Activated naive CD4-positive, alpha-beta T cell treated with anti-CD3 and anti-CD28 coated beads, Interleukin-2, amount 50 U/mL, for 72 hours (primary cell): ENCODE data around the gene ADGRL3. TPM values are rescaled to one million over a fixed set of nuclear protein-coding genes. Genes with fewer than 3 reads are reported as not detected.
"Not testable (repeated sequence)": the region's sequence is repeated elsewhere in the genome, so short reads cannot be mapped to it uniquely, and the experiment has no call there.

Experiments
- ATAC-seq, 2 donors: fragments of 150-1000 bp; cut with Tn5 transposase; 2 replicates each; pipeline ENCODE4 v1.10.0; 2021; ENCODE audit warnings: mild to moderate bottlenecking in 2 of 2, moderate library complexity in 2 of 2
- DNase-seq, 2 donors: peaks; one replicate each; pipeline ENCODE4 v3.0.0; 2021 to 2022; ENCODE audit warnings: low spot score in 2 of 2
- H3K27ac Mint-ChIP-seq, 2 donors: one replicate each; pipeline ENCODE4 v1.8.0; 2022; ENCODE audit warnings: mild to moderate bottlenecking in 2 of 2, mixed read lengths in 2 of 2
- H3K36me3 Mint-ChIP-seq, 2 donors: one replicate each; pipeline ENCODE4 v1.8.0; 2022; ENCODE audit warnings: mixed read lengths in 2 of 2
- H3K9me3 Mint-ChIP-seq, 2 donors: one replicate each; pipeline ENCODE4 v1.8.0; 2022; ENCODE audit warnings: mixed read lengths in 2 of 2
- total RNA-seq, 2 donors: library from RNA; stranded (reverse); gene quantifications; one replicate each; pipeline ENCODE4 v1.2.3, GENCODE V29; 2022

ADGRL3 gene
- total RNA-seq, 2 donors from 2014 or later = not detected

GRCh38 chr4:61619528-61619927 is 419.4 kb downstream of the ADGRL3 start:
- no peak overlapping the region for H3K27ac Mint-ChIP-seq
- no peaks in the 10 kb centered on the region for H3K36me3 Mint-ChIP-seq
- ATAC-seq (no peak), DNase-seq (no peak)
- peaks cover 4 to 20% of the 10 kb centered on the region in 2 donors for H3K9me3 Mint-ChIP-seq

GRCh38 chr4:61628282-61628681 is 428.2 kb downstream of the ADGRL3 start:
- Mint-ChIP-seq H3K27ac (no peak overlapping the region), H3K9me3 (peaks cover 0 to 10% of the 10 kb centered on the region in 2 donors), H3K36me3 (no peaks in the 10 kb centered on the region)
- no peak for DNase-seq
- ATAC-seq = no peak

GRCh38 chr4:61628727-61629126 is 428.6 kb downstream of the ADGRL3 start:
- H3K27ac Mint-ChIP-seq = no peak overlapping the region
- ATAC-seq = no peak
- H3K36me3 Mint-ChIP-seq = no peaks in the 10 kb centered on the region
- no peak for DNase-seq
- peaks cover 0 to 7% of the 10 kb centered on the region in 2 donors for H3K9me3 Mint-ChIP-seq

- H3K9me3 Mint-ChIP-seq = peaks cover 6 to 7% of the 10 kb centered on the region in 2 donors
- H3K27ac Mint-ChIP-seq = no peak overlapping the region
- ATAC-seq = no peak
- DNase-seq = no peak
- no peaks in the 10 kb centered on the region for H3K36me3 Mint-ChIP-seq
Observed at GRCh38 chr4:61630548-61630947, 430.4 kb downstream of the ADGRL3 start.

GRCh38 chr4:61638591-61638990 is 438.5 kb downstream of the ADGRL3 start:
- no peak for ATAC-seq
- DNase-seq = no peak
- H3K36me3 Mint-ChIP-seq = no peaks in the 10 kb centered on the region

DNA sequence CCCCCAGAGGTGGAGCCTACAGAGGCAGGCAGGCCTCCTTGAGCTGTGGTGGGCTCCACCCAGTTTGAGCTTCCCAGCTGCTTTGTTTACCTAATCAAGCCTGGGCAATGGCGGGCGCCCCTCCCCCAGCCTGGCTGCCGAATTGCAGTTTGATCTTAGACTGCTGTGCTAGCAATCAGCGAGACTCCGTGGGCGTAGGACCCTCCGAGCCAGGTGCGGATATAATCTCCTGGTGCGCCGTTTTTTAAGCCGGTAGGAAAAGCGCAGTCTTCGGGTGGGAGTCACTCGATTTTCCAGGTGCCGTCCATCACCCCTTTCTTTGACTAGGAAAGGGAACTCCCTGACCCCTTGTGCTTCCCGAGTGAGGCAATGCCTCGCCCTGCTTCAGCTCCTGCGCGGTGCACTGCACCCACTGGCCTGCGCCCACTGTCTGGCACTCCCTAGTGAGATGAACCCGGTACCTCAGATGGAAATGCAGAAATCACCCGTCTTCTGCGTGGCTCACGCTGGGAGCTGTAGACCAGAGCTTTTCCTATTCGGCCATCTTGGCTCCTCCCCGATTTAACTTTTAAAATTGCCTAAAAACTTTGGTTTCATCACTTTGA is 446.7 kb downstream of the ADGRL3 start:
- not testable (repeated sequence) for H3K36me3 Mint-ChIP-seq, DNase-seq, H3K9me3 Mint-ChIP-seq, H3K27ac Mint-ChIP-seq, ATAC-seq

More at GRCh38 chr4:61638591-61638990, 438.5 kb downstream of the ADGRL3 start:
- Mint-ChIP-seq H3K27ac (no peak overlapping the region), H3K9me3 (peaks cover 11 to 14% of the 10 kb centered on the region in 2 donors)

GRCh38 chr4:61648264-61648663 is 448.1 kb downstream of the ADGRL3 start:
- no peak overlapping the region for H3K27ac Mint-ChIP-seq
- DNase-seq (no peak), ATAC-seq (no peak)
- H3K36me3 Mint-ChIP-seq = peaks cover 0 to 5% of the 10 kb centered on the region in 2 donors
- peaks cover 5 to 6% of the 10 kb centered on the region in 2 donors for H3K9me3 Mint-ChIP-seq

GRCh38 chr4:61657016-61657415 is 456.9 kb downstream of the ADGRL3 start:
- ATAC-seq = no peak
- DNase-seq = no peak
- Mint-ChIP-seq H3K9me3 (peaks cover 11 to 15% of the 10 kb centered on the region in 2 donors), H3K36me3 (no peaks in the 10 kb centered on the region), H3K27ac (no peak overlapping the region)

- no peak overlapping the region for H3K27ac Mint-ChIP-seq
- ATAC-seq (no peak), DNase-seq (no peak)
- no peaks in the 10 kb centered on the region for H3K36me3 Mint-ChIP-seq
- peaks cover 8 to 12% of the 10 kb centered on the region in 2 donors for H3K9me3 Mint-ChIP-seq
Observed at GRCh38 chr4:61661960-61662359, 461.8 kb downstream of the ADGRL3 start.

DNA sequence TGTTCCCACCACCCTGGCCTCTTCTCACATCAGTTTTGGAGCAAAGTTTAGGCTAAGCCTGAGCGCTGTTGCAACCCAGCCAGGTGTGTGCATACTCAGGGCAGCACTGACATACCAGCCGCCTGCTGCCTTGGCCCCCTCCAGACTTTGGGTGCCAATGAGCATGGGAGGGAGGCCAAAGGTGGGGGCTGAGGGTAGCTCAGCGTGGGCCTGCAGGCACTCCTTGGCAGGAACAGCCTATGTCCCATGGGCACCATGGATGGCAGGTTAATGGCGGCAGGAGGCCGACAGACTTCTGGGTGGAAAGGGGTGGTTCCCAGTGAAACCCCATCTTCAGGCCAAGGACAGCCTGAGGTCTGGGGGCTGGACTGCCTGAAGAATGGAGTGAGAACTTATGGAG is 462.2 kb downstream of the ADGRL3 start:
- peaks cover 8 to 9% of the 10 kb centered on the region in 2 donors for H3K9me3 Mint-ChIP-seq
- no peak for DNase-seq
- no peaks in the 10 kb centered on the region for H3K36me3 Mint-ChIP-seq
- H3K27ac Mint-ChIP-seq = no peak overlapping the region
- ATAC-seq = no peak

DNA sequence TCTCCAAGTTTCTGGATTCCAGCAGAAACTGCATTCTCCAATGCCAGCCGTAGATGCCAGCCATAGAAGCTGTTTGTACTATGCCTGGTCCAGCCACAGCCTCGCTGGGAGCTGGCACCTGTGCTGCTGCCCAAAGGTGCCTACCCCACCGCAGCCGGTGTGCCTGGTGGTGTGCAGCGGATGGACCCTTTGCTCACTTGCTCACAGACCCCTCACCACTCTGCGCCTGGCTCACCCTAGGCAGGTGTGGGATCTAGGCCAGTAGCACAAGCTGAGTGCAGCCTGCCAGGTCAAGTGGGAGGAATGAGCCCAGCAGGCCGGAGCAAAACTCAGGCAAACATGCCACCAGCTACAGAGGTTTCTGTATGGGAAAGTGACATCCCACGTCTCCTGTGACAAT is 463.2 kb downstream of the ADGRL3 start:
- no peaks in the 10 kb centered on the region for H3K36me3 Mint-ChIP-seq
- peaks cover 8 to 9% of the 10 kb centered on the region in 2 donors for H3K9me3 Mint-ChIP-seq
- DNase-seq (no peak), ATAC-seq (no peak)
- H3K27ac Mint-ChIP-seq = no peak overlapping the region

- Mint-ChIP-seq H3K27ac (no peak overlapping the region), H3K9me3 (no peaks in the 10 kb centered on the region), H3K36me3 (no peaks in the 10 kb centered on the region)
- ATAC-seq (no peak), DNase-seq (no peak)
Observed at GRCh38 chr4:61665649-61666048, 465.5 kb downstream of the ADGRL3 start.

DNA sequence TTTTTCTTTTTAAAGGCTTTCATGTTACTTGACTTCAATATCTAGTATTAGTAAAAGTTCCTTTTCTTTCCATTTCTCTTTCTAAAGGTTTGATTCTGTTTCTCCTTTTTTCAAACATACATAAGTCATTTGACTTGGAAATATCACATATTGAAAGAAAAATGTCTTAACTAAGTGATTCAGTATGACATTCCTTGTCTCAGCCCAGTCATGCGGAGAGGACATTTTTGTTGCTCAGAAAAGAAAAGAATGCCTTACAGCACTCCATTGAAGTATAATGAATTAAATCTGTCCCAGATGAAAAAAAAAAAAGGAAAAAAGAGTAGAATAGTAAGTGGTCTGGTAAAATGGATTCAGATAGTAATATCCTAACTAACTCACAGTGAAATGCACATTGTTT is 466.1 kb downstream of the ADGRL3 start:
- Mint-ChIP-seq H3K9me3 (no peaks in the 10 kb centered on the region), H3K27ac (no peak overlapping the region), H3K36me3 (no peaks in the 10 kb centered on the region)
- ATAC-seq (no peak), DNase-seq (no peak)

DNA sequence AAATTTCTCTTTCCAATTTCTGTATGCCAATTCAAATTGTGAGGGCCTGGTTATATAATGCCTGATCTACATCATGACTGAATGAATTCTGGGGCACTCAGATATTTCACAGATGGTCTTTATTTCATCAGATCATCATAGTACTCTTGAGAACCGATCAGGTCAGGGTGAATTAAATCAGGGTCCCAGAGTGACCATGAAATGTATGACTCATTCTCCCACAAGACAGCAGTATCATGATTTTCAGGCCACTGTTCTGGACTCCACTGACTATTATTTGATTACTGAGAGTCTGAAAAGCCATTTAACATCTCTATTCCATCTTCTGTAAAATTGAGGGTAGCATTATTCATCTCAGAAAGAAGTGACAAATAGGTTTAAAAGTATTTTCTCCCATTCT is 471.5 kb downstream of the ADGRL3 start:
- peaks cover 3 to 4% of the 10 kb centered on the region in 2 donors for H3K9me3 Mint-ChIP-seq
- H3K36me3 Mint-ChIP-seq = no peaks in the 10 kb centered on the region
- no peak overlapping the region for H3K27ac Mint-ChIP-seq
- ATAC-seq (no peak), DNase-seq (no peak)

DNA sequence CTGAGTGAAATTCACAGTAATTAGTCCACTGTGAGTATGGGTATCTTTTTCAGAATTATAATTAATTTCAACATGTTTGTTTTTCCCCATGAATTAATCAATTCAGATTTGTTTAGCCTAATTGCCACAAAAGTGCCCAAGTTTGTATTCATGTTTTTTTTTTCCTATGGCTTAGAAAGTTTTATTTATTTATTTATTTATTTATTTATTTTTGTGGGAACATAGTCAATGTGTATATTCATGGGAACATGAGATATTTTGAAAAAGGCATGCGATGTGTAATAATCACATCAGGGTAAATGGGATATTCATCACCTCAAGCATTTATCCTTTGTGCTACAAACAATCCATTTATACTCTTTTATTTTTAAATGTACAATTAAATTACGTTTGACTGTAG is 475.3 kb downstream of the ADGRL3 start:
- DNase-seq = no peak
- ATAC-seq = no peak
- Mint-ChIP-seq H3K27ac (no peak overlapping the region), H3K36me3 (no peaks in the 10 kb centered on the region), H3K9me3 (peaks cover 3 to 4% of the 10 kb centered on the region in 2 donors)

DNA sequence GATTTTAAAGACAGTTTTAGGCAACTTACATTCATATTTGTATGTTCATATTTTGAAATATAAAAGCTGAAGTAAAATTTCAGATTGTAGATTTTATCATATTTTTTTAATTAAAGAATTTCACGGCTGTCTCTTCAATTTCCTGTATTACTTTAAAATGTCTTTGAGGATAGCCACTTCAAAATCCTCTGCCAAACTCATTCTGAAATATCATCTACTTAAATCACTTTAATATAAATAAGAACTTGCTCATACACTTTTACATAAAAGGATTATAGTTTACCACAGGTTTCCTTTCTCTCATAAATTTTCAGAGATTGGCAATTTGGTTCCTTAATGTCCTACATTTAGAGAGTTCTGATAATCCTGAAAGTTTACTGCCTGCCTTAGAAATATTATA is 478.2 kb downstream of the ADGRL3 start:
- Mint-ChIP-seq H3K9me3 (peaks cover 7 to 8% of the 10 kb centered on the region in 2 donors), H3K36me3 (no peaks in the 10 kb centered on the region), H3K27ac (no peak overlapping the region)
- DNase-seq (no peak), ATAC-seq (no peak)

- H3K36me3 Mint-ChIP-seq = no peaks in the 10 kb centered on the region
- DNase-seq (no peak), ATAC-seq (no peak)
- no peak overlapping the region for H3K27ac Mint-ChIP-seq
- H3K9me3 Mint-ChIP-seq = peaks cover 3 to 12% of the 10 kb centered on the region in 2 donors
Observed at GRCh38 chr4:61693520-61693919, 493.4 kb downstream of the ADGRL3 start.

- ATAC-seq (no peak), DNase-seq (no peak)
- Mint-ChIP-seq H3K36me3 (no peaks in the 10 kb centered on the region), H3K9me3 (peaks cover 6 to 10% of the 10 kb centered on the region in 2 donors), H3K27ac (no peak overlapping the region)
Observed at GRCh38 chr4:61714387-61714911, 514.3 kb downstream of the ADGRL3 start.
